HG02885 (cell line): ENCODE measurements around the gene SNAP23.

ENCODE experiments used
- ATAC-seq: cut with Tn5 transposase; IDR thresholded peaks from one replicate; pipeline ENCODE4 v1.9.1; 2021; ENCODE audit warnings: mild to moderate bottlenecking; ENCODE audit not compliant: unreplicated experiment, poor library complexity

The SNAP23 gene

DNA sequence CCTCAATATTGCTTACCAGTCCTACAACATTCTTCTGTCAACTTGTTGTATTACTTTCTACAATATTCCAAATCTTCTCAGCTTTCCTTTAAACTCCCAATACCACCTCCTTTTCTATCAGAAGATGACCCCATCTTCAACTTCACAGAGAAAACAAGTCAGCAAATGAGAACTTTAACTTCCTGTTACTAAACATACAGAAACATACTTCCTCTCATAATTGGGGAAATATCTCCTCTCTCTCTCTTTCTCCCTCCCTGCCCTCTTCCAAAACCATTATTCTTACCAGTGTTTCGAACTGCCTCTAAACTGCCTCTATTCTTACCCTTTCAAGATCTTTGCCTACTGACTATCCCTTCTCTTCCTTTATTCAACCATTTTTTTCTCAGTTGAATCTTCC, 1.8 kb upstream of the SNAP23 start:
- ATAC-seq: no peak

DNA sequence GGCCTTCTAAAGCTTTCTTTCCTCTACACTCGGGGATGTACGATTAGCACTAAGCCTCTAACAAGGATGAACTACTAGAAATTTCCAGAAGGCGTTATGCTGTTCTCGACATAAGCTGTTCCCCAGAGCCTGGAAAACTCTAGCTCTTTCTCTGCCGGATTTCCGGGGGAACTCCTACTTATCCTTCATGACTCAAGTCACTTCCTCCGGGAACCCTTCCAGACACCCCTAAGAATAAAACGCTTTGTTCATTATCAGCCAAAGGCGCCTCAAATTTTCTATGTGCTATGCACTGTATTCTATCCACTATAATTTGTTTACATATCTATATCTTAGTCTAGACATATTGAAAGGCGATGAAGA, 455 bp upstream of the SNAP23 start:
- no peak for ATAC-seq

DNA sequence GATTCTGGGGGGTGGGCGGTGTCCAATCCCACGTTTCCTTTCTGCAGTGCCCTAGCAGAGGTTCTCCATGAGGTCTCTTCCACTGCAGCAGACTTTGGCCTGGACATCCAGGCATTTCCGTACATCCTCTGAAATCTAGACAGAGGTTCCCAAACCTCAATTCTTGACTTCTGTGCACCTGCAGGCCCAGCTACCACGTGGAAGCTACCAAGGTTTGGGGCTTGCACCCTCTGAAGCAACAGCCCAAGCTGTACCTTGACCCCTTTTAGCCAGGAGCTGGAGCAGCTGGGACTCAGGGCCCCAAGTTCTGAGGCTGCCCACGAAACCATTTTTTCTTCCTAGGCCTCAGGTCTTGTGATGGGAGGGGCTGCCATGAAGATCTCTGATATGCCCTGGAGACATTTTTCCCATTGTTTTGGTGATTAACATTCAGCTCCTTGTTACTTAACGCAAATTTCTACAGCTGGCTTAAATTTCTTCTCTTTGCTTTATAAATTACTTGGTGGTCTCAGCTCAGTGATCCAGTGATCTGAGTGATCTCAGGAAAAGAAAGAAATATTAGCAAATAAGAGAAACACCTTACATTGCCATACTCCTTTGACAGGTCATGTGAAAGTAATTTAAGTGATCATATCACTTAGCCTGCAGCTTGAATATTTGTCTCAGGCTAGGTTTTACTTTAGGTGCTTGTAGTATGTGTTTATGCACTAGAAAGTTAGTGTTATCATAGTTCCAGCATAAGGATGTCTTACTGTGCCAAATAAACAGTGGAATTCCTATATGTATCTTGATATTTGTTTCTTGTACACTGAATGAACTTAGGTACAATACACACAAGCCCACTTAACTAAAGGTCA, 3.0 kb downstream of the SNAP23 start:
- no peak for ATAC-seq

DNA sequence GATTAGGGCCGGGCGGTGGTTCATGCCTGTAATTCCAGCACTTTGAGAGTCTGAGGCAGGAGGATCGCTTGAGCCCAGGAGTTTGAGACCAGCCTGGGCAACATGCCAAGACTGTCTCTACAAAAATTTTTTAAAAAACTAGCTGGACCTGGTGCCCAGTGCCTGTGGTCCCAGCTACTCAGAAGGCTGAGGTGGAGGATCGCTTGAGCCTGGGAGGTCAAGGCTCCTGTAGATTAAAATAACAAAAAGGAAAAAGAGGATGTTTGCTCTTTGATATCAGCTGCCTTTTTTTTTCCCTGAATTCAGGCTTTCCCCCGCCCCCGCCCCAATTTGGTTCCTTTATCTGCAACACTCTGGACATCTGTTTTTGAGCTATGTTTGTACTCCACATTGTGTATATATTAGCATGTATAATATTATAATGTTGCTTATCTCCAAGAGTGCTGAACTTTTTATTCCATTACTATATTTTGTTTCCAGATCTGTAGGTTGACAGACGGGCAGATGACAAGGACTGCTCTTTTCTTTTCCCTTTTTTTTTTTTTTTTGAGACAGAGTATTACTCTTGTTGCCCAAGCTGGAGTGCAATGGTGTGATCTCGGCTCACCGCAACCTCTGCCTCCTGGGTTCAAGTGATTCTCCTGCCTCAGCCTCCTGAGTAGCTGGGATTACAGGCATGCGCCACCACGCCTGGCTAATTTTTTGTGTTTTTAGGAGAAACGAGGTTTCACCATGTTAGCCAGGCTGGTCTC, 4.6 kb downstream of the SNAP23 start:
- ATAC-seq: no peak

DNA sequence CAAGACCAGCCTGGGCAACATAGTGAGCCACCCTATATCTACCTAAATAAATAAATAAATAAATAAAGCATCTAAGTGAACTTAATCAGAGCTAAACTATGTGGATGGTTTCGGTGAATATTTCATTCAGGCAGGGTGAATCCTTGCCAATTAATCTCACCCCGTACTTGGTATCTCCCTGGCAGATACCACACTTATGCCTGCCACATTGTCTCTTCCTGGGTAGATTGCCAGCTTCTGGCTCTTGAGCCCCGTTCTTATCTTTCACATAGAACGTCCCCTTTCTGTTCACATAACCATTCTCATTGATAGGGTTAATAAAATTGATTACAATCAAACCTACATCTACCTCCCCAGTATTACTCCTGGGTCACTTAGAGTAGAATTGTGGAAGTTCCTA, 7.0 kb downstream of the SNAP23 start:
- no peak for ATAC-seq

DNA sequence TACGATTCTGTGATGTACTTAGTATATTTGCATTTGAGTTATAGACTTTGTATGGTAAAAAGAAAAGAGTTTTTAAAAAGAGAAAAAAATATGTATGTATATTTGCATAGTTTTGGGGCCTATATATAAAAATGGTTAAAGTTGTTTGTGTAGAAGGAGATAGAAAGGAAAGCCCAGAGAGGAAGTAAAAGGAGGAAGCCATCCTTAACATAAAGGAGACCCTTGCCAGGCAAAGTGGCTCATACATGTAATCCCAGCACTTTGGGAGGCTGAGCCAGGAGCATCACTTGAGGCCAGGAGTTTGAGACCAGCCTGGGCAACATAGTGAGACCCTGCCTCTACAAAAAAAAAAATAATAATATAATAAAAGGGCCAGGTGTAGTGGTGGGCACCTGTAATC, 8.4 kb downstream of the SNAP23 start:
- no peak for ATAC-seq

DNA sequence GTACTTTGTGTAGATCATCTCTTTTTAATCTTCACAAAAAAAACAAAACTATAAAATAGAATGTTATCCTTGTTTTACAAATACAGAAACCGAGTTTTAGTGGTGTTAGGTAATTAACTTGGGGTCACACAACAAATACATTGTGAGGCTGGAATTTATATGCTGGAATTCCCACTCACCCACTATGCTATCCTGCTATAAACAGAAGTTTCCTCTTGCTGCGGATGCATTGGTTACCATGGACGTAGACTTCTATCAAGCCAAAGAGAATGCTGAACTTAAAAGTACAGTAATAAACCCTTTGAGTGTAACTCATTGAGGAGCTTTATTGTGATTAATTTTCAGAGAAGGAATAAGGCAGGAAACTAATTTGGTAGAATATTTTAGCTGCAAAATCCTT, 9.2 kb downstream of the SNAP23 start:
- no peak for ATAC-seq

DNA sequence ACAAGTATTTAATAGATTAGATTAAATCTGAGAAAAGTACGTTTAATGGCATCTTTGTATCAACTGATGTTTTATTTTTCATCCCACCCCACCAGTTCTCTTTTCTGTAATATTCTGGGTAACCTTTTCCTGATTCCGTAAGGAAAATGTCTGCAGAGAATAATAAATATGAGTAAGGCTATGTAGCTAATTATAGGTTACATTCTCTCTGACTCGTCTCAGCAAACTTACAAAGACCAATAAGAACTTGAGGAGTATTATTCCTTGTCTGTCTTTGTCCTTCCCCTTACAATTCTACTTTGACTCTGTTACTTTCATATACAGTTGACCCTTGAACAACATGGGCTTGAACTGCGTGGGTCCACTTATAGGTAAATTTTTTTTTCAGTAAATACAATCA, 12.1 kb downstream of the SNAP23 start:
- no peak for ATAC-seq

DNA sequence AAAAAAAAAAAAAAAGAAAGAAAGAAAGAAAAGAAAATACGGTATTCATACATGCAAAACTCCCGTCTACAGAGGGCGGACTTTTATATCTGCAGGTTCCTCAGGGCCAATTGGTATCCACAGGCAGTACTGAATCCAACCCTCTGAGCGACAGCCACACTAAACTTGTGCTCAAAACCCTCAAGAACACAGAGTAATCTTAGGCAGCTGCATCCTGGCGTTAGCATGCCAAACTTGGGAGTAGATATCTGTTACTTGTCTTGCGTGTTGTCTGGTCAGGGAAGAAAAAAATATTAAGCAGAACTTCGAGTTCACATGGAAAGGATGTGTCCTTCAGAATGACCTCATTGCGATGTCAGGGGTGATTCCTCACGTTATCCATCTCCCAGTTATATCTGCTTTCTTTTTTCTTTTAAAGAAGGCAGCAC, 12.8 kb downstream of the SNAP23 start:
- no peak for ATAC-seq

DNA sequence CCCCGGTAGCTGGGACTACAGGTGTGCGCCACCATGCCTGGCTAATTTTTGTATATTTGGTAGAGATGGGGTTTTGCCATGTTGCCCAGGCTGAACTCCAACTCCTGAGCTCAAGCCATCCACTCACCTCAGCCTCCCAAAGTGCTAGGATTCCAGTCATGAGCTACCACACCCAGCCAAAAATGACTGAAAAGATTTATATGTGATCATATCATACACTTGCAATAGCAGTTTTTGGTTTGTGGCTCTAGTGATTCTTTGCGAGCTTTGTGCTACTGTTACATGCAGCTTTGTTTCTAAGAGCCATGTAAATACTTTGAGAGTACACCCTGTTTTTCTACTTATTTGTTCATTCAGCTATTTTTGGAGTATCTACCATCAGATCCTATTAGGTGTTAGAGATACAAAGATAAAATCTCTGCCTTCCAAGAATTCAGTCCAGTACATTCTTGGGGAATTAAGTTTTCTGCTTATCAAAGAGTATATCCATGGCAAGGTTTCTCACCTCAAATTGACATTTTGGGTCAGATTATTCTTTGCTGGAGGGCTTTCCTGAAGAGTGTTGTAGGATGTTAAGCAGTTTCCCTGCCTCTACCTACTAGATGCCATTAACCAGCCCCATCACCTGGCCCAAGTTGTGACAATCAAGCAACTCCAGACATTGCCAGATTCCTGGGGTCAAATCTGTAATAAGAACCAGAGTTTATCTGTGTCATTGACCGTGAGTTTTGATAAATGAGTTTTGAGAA, 15.0 kb downstream of the SNAP23 start:
- ATAC-seq: no peak

DNA sequence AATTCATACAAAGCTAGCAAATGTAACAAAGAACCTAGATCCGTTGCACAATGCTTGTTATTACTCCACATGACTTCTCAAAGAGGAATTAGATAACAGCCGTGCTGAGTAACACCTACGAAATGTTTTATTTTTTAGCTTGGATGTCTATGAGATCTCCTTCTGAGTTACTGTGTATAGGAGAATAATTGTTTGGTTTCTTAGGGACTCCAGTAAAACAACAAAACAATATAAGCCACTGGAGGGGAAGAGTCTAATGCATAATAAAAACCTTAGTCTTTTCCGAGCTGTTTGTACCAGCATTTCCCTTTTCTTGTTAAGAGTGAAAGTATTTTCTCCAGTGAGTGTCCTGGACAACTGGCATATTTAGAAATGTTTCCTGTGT, 15.6 kb downstream of the SNAP23 start:
- ATAC-seq: no peak

DNA sequence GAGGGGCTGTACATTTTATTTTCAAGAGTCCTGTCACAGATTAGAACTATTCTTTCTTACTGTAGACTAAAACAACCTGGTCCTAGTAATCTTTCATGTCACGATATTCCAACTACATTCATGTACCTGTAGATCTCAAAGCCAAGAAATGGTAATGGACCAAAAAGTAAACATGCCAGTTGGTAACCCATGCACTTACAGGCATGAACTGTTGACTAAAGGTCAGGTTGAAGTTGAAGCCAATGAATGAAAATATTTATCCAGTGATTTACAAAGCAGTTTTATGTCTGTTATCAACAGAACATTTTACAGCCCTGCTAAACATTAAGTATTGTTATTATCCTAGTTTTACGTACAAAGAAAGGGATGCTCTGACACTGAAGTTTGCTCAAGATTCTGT, 27.9 kb downstream of the SNAP23 start:
- ATAC-seq: no peak

DNA sequence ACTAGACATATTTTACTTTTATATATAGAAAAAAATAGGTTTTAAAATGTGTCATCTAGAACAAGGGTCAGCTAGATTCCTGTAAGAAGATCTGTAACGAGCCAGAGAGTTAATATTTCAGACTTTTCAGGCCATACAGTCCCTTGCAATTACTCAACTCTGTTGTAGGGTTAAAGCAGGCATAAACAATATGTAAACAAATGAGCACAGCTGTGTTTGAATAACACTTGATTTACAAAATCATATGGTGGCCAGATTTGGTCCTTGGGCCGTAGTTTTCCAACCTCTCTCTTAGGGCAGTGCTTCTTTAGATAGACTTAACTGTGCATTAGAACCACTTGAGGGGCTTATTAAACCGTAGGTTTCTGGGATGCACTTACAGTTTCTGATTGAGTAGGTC, 33.5 kb downstream of the SNAP23 start:
- ATAC-seq: no peak

DNA sequence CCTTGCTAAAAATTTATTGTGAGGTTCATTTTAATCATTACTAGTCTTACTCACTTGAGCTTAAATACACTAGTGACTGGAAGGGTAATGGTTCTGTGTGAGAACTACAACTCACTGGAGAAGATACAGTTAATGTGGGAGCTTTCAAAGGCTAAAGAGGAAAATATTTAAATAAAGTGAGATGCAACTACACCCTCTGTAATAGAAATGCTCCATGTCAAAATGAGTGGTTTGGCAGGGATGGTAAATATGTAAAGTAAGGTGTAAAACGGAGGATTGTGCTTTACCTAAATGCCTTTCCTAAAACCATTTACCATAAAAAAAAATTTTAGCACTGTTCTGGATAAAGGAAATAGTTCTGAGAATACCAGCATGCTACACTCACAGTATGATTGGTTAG, 37.8 kb downstream of the SNAP23 start:
- ATAC-seq: no peak

DNA sequence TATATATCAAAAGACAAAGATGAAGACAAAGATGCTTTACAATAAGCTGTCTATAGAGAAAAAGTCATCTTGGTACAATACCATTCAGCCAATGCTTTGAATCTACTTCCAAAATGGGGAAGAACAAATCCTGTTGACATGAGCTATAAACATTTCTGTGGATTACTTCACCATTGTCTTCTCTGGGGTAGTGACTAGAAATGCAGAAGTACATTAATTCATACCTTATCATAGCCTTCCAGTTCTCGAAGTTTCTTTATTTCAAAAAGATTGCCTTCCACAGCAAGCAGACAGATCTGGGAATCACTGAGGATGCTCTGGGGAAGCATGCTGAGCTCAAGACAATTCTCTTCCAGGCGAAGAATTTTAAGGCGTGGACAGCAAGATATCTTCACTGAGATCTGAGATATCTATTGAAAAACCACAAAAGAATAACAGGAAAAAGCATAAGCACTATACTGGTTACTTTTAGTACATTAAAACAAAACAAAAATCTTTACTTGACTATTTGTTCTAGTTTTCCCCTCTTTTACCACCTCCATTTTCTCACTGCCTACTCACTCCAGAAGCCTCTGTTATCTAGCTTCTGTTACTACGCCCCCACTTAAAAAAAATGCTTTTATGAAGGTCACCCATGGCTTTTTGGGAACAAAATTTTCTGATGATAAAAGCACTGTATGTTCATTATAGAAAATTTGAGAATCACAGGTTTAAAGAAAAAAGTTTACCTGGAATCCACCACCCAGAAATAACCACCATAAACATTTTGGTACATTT, 49.6 kb downstream of the SNAP23 start:
- no peak for ATAC-seq

DNA sequence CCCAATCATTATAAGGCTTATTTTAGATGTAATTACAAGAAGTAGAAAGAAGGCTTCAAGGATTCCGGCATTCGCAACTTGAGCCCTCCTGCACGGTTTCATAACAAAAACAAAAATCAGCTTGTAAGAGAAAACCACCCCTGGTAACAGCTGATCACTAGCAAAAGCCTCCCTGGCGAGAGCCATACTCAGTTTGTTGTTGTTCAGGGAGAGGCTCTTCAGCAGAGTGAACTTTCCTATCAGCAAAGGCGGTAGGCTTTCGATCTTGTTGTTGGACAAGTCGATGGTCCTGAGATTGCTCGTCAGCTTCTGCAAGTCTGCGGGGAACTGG, 52.4 kb downstream of the SNAP23 start:
- peak; percentile 10 for ATAC-seq

DNA sequence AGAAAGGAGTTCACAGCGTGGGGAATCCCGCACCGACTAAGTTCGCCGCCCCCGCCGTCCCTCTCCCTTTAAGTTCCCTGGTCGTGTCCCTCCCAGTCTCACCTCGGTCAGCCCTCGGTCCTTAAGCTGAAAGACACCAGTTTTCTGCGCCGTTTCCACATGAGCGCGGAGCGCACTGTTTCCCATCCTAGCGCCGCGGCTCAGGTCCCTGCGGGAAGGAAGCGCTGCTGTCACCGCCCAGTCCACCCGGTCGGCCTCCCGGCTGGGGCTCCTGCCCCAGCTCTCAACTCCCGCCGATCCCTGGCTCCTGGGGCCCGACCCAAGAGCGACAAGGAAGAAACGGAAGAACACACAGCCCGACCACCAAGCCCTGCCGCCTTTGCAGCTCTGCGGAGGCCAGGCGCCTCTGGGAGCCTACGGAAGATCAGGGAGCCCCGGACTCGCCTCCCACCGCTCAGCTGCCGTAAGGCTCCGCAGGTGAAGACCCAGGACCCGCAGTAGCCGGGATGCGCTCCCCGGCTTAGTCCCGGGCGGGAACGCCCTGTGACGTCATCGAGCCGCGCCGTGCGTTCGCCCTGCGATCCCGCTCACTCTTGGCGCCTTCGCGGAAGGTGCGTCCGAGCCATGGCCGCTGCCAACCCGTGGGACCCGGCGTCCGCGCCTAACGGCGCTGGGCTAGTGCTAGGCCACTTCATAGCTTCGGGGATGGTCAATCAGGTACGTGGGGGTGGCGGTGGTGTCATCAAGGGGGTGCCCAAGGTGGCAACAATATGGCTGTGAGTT, 53.0 kb downstream of the SNAP23 start, which contains the start of the genes HAUS2 and LRRC57:
HAUS2 (plus strand) TSS at position 590 of the 783 bp plus-strand sequence; CDS start at position 625, 35 bp downstream.
LRRC57 (minus strand) TSS at position 545 of the 783 bp plus-strand sequence; CDS start at position 186, 359 bp downstream.
- ATAC-seq: peak; percentile 82

DNA sequence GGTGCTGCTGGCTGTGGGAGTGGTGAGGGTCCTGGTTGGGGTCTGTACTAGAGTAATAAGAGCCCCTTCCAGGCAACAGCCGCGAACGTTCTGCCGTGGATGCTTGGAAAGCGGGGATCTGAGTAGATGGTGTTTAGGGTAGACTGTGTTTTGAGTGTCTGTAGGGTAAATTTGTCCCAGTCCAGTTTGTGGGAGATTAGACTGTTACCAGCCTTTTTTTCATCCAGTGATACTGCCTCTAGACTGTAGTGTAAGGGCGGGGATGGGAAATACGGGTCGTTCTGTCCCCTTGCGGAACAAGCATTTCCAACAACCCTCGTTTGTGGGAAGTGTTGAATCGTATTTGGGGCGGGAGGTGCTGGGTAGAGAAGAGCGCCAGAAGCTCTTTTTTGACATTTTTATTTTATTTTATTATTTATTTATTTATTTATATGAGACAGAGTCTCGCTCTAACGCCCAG, 53.6 kb downstream of the SNAP23 start:
- ATAC-seq: peak; percentile 21

DNA sequence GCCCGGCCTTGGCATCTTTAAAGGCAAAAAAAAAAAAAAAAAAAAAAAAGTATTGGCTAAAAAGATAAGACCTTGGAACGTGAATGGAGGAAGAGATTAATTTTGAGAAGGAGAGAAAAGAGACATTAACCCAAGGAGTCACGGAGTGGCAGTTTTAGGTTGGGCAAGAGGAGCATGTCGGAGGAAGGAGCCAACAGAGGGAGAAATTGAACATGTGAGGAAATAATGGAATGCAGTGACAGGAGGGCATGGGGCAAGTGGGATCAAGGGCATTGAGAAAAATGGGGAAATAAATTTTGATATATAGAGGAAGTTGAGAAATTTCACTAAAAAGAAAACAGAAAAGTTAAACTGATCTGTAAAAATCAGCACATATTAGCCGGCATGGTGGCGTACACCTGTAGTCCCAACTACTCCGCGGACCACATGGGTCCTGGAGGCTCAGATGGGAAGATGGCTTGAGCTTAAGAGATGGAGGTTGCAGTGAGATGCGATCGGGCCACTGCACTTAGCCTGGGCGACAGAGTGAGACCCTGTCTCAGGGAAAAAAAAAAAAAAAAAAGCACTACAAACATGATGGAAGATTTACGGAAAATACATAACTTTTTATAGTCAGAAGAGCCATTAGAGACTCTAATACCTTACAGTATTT, 54.4 kb downstream of the SNAP23 start:
- ATAC-seq: no peak
